HepG2 (cell line): ENCODE measurements around the gene SV2A. TPM values are rescaled to one million over a fixed set of nuclear protein-coding genes. Genes with fewer than 3 reads are reported as not detected.

Source experiments
- CREM ChIP-seq, 2 experiments: sonication (generic) in 1 of 2; formaldehyde crosslinking in 1 of 2; IDR thresholded peaks; 2 replicates each; pipeline versions ENCODE4 v1.4.0 to v1.6.1; 2016 to 2020; ENCODE audit warnings: antibody characterized with exemption in 1 of 2, mild to moderate bottlenecking in 1 of 2, missing genetic modification reagents in 1 of 2
- DR1 ChIP-seq: sonication (generic); formaldehyde crosslinking; IDR thresholded peaks from 2 replicates; pipeline ENCODE4 v1.8.0; 2021; ENCODE audit warnings: mild to moderate bottlenecking, missing genetic modification reagents, inconsistent platforms
- EED ChIP-seq: sonication (generic); formaldehyde crosslinking; IDR thresholded peaks from 2 replicates; pipeline ENCODE4 v1.5.0; 2020; ENCODE audit warnings: mild to moderate bottlenecking, missing genetic modification reagents
- HCFC1 ChIP-seq: fragments of 150-350 bp; IDR thresholded peaks from 2 replicates; pipeline ENCODE4 v1.6.1; 2014; ENCODE audit warnings: low read depth, low read length
- HDAC1 ChIP-seq: sonication (generic); formaldehyde crosslinking; IDR thresholded peaks from 2 replicates; pipeline ENCODE4 v1.5.1; 2020; ENCODE audit warnings: mild to moderate bottlenecking, missing genetic modification reagents
- IRF2 ChIP-seq: IDR thresholded peaks from 2 replicates; pipeline ENCODE4 v1.6.1; 2018; ENCODE audit warnings: missing genetic modification reagents, missing compliant biosample characterization
- KDM2A ChIP-seq: sonication (generic); formaldehyde crosslinking; IDR thresholded peaks from 2 replicates; pipeline ENCODE4 v1.4.0; 2020; ENCODE audit warnings: low read depth, missing genetic modification reagents, borderline replicate concordance
- KDM4B ChIP-seq: sonication (generic); formaldehyde crosslinking; IDR thresholded peaks from 2 replicates; pipeline ENCODE4 v1.4.0; 2020; ENCODE audit warnings: missing genetic modification reagents
- KLF9 ChIP-seq: IDR thresholded peaks from 2 replicates; pipeline ENCODE4 v1.6.1; 2016; ENCODE audit warnings: low read depth
- MED1 ChIP-seq: sonication (generic); formaldehyde crosslinking; IDR thresholded peaks from 2 replicates; pipeline ENCODE4 v1.4.0; 2020; ENCODE audit warnings: missing genetic modification reagents
- NFE2L2 ChIP-seq: fragments of 150-350 bp; IDR thresholded peaks from 2 replicates; pipeline ENCODE4 v1.6.1; 2014; ENCODE audit warnings: low read length
- NFIC ChIP-seq: IDR thresholded peaks from 2 replicates; pipeline ENCODE4 v1.6.1; 2012; ENCODE audit warnings: mild to moderate bottlenecking, low read length, inconsistent platforms
- PAX8 ChIP-seq: sonication (generic); formaldehyde crosslinking; IDR thresholded peaks from 2 replicates; pipeline ENCODE4 v1.8.0; 2022; ENCODE audit warnings: mild to moderate bottlenecking, missing genetic modification reagents, borderline replicate concordance
- PHF8 ChIP-seq: sonication (generic); formaldehyde crosslinking; IDR thresholded peaks from 2 replicates; pipeline ENCODE4 v1.5.0; 2020; ENCODE audit warnings: missing genetic modification reagents
- POLR2A ChIP-seq, 2 experiments: IDR thresholded peaks; 2 replicates each; pipeline ENCODE4 v1.6.1; 2011; ENCODE audit warnings: low read depth in 2 of 2, low read length in 2 of 2, mild to moderate bottlenecking in 1 of 2, moderate library complexity in 1 of 2; ENCODE audit not compliant: insufficient read depth in 1 of 2
- RAD51 ChIP-seq: fragments of 450-650 bp; IDR thresholded peaks from 2 replicates; pipeline ENCODE4 v1.6.1; 2016; ENCODE audit warnings: borderline replicate concordance
- ZNF17 ChIP-seq: sonication (generic); formaldehyde crosslinking; IDR thresholded peaks from 2 replicates; pipeline ENCODE4 v1.5.0; 2020; ENCODE audit warnings: mild to moderate bottlenecking, missing genetic modification reagents
- ZNF3 ChIP-seq: IDR thresholded peaks from 2 replicates; pipeline ENCODE4 v1.7.0; 2017; ENCODE audit warnings: inconsistent platforms
- ZNF460 ChIP-seq: sonication (generic); formaldehyde crosslinking; IDR thresholded peaks from 2 replicates; pipeline ENCODE4 v1.5.1; 2020; ENCODE audit warnings: missing genetic modification reagents, mild to moderate bottlenecking, borderline replicate concordance
- ZNF7 ChIP-seq: IDR thresholded peaks from 2 replicates; pipeline ENCODE4 v1.6.1; 2016; ENCODE audit warnings: missing biosample characterization, missing genetic modification reagents
- ZNF879 ChIP-seq: sonication (generic); formaldehyde crosslinking; IDR thresholded peaks from 2 replicates; pipeline ENCODE4 v1.8.1; 2023; ENCODE audit warnings: missing genetic modification reagents
- polyA plus RNA-seq, 8 experiments: library from polyadenylated mRNA; depleted of rRNA in 3 of 8; stranded (reverse) in 7 of 8; unstranded in 1 of 8; fragments of >200 nt; fragmentation: Illumina TruSeq in 4 of 8; extraction: Trizol in 4 of 8; gene quantifications; 2 replicates each; pipeline versions ENCODE4 v1.2.1 to v1.2.3, GENCODE V29; 2011 to 2016; ENCODE audit warnings: low read depth in 4 of 8, missing spikeins in 1 of 8, mixed read lengths in 1 of 8; ENCODE audit not compliant: insufficient read depth in 1 of 8
- total RNA-seq, 5 experiments: library from RNA; depleted of rRNA; stranded (reverse); fragments of >200 nt; fragmentation: Illumina TruSeq; extraction: Trizol; gene quantifications; 2 replicates each; pipeline ENCODE4 v1.2.3, GENCODE V29; 2016; ENCODE audit warnings: low read depth in 1 of 5
- TF ChIP-seq, protein P1 (sequence below): sonication (generic); formaldehyde crosslinking; IDR thresholded peaks from 2 replicates; pipeline ENCODE4 v1.8.0; 2022; ENCODE audit warnings: mild to moderate bottlenecking, missing genetic modification reagents; ENCODE audit not compliant: insufficient replicate concordance
- TF ChIP-seq, protein P2 (sequence below), 2 experiments: sonication (generic) in 1 of 2; formaldehyde crosslinking in 1 of 2; IDR thresholded peaks; 2 replicates each; pipeline versions ENCODE4 v1.6.1 to v1.9.0; 2014 to 2022; ENCODE audit warnings: antibody characterized with exemption in 1 of 2, borderline replicate concordance in 1 of 2, inconsistent platforms in 1 of 2, low read depth in 1 of 2, missing genetic modification reagents in 1 of 2

Gene SV2A
- total and polyA plus RNA-seq, 2 of the 13 experiments (the other 11 are each of a cell fraction or from before 2014, with no cell fraction given): 0.84 to 1.9 TPM

GRCh38 chr1:149899460-149900284 lies 18.0 kb downstream of the SV2A start, which contains the start of gene BOLA1 (continued):
- TF ChIP-seq, protein P1, sequence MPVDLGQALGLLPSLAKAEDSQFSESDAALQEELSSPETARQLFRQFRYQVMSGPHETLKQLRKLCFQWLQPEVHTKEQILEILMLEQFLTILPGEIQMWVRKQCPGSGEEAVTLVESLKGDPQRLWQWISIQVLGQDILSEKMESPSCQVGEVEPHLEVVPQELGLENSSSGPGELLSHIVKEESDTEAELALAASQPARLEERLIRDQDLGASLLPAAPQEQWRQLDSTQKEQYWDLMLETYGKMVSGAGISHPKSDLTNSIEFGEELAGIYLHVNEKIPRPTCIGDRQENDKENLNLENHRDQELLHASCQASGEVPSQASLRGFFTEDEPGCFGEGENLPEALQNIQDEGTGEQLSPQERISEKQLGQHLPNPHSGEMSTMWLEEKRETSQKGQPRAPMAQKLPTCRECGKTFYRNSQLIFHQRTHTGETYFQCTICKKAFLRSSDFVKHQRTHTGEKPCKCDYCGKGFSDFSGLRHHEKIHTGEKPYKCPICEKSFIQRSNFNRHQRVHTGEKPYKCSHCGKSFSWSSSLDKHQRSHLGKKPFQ: no peak
- TF ChIP-seq KDM4B (CRISPR knock-in tag) (no peak), EED (CRISPR knock-in tag) (no peak), ZNF879 (no peak), HDAC1 (CRISPR knock-in tag) (peak; percentile 55), RAD51 (peak; percentile 73), NFIC (no peak), PHF8 (CRISPR knock-in tag) (peak; percentile 74), POLR2A (IDR thresholded peaks at IDR 0.05; ENCODE audit: insufficient read depth in 1 of 2, low read depth in 2 of 2, low read length in 2 of 2) (peak; percentile 59 to 83), ZNF460 (no peak), DR1 (CRISPR knock-in tag) (peak; percentile 33; the same call in 1 of the 2 replicates), ZNF7 (CRISPR knock-in tag) (no peak), KLF9 (CRISPR knock-in tag) (no peak), PAX8 (CRISPR knock-in tag) (no peak), CREM (IDR thresholded peaks at IDR 0.05) (peak; percentile 94), CREM (CRISPR knock-in tag; IDR thresholded peaks at IDR 0.05) (no peak), ZNF17 (CRISPR knock-in tag) (no peak), ZNF3 (no peak), HCFC1 (peak; percentile 97), KDM2A (CRISPR knock-in tag) (peak; percentile 75; the same call in 1 of the 2 replicates), NFE2L2 (no peak), MED1 (peak; percentile 19; the same call in 1 of the 2 replicates), IRF2 (CRISPR knock-in tag) (peak; percentile 94)
- TF ChIP-seq, protein P2, sequence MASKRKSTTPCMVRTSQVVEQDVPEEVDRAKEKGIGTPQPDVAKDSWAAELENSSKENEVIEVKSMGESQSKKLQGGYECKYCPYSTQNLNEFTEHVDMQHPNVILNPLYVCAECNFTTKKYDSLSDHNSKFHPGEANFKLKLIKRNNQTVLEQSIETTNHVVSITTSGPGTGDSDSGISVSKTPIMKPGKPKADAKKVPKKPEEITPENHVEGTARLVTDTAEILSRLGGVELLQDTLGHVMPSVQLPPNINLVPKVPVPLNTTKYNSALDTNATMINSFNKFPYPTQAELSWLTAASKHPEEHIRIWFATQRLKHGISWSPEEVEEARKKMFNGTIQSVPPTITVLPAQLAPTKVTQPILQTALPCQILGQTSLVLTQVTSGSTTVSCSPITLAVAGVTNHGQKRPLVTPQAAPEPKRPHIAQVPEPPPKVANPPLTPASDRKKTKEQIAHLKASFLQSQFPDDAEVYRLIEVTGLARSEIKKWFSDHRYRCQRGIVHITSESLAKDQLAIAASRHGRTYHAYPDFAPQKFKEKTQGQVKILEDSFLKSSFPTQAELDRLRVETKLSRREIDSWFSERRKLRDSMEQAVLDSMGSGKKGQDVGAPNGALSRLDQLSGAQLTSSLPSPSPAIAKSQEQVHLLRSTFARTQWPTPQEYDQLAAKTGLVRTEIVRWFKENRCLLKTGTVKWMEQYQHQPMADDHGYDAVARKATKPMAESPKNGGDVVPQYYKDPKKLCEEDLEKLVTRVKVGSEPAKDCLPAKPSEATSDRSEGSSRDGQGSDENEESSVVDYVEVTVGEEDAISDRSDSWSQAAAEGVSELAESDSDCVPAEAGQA (IDR thresholded peaks at IDR 0.05; ENCODE audit: low read depth): peak; percentile 73; the same call in 1 of the 2 replicates
- TF ChIP-seq, protein P2 (CRISPR knock-in tag; IDR thresholded peaks at IDR 0.05; ENCODE audit: borderline replicate concordance): no peak
